DND-41 (cell line): ENCODE data around the gene RNASE4.

Experiments
- CTCF ChIP-seq: IDR thresholded peaks from 2 replicates; pipeline ENCODE4 v1.5.1; 2012; ENCODE audit warnings: borderline replicate concordance, low read length, moderate library complexity, mild to moderate bottlenecking; ENCODE audit not compliant: poor library complexity, severe bottlenecking; ENCODE audit errors: extremely low read depth
- EZH2 ChIP-seq: IDR thresholded peaks from 3 replicates; pipeline ENCODE4 v1.6.1; 2012; ENCODE audit warnings: borderline replicate concordance, low read depth, mild to moderate bottlenecking, moderate library complexity, low read length, inconsistent platforms; ENCODE audit not compliant: severe bottlenecking

- TF ChIP-seq CTCF (no peak), EZH2 (no peak)
Measured at GRCh38 chr14:20658246-20658645, 26.1 kb upstream of the RNASE4 start.
